Liver (tissue), 9 donors: ENCODE measurements around the gene C12orf75. TPM values are rescaled to one million over a fixed set of nuclear protein-coding genes. Genes with fewer than 3 reads are reported as not detected.

Experiments
- DNase-seq: peaks from one replicate; pipeline ENCODE4 v3.0.0-alpha.2; 2017; ENCODE audit warnings: low spot score
- H3K27ac ChIP-seq, 2 donors: one replicate each; pipeline ENCODE4 v1.7.0; 2013; ENCODE audit warnings: inconsistent platforms in 2 of 2, low read length in 2 of 2, control low read depth in 1 of 2, low read depth in 1 of 2, mild to moderate bottlenecking in 1 of 2
- H3K27me3 ChIP-seq, 4 donors: one replicate each; pipeline versions ENCODE4 v1.6.1 to v1.7.0; 2013; ENCODE audit warnings: low read length in 3 of 4, inconsistent platforms in 1 of 4, mild to moderate bottlenecking in 1 of 4, moderate library complexity in 1 of 4; ENCODE audit not compliant: control insufficient read depth in 4 of 4, insufficient read depth in 4 of 4
- H3K36me3 ChIP-seq, 4 donors: one replicate each; pipeline versions ENCODE4 v1.6.1 to v1.7.0; 2013; ENCODE audit warnings: low read length in 3 of 4, mild to moderate bottlenecking in 3 of 4, low read depth in 1 of 4, moderate library complexity in 1 of 4; ENCODE audit not compliant: control insufficient read depth in 4 of 4, insufficient read depth in 3 of 4
- H3K4me1 ChIP-seq, 4 donors: one replicate each; pipeline versions ENCODE4 v1.6.1 to v1.7.0; 2013; ENCODE audit warnings: low read length in 3 of 4, mild to moderate bottlenecking in 3 of 4, moderate library complexity in 1 of 4; ENCODE audit not compliant: control insufficient read depth in 4 of 4, insufficient read depth in 4 of 4
- H3K4me3 ChIP-seq, 3 donors: one replicate each; pipeline versions ENCODE4 v1.6.1 to v1.7.0; 2013; ENCODE audit warnings: low read length in 3 of 3, control low read depth in 1 of 3, low read depth in 1 of 3, mild to moderate bottlenecking in 1 of 3
- H3K9ac ChIP-seq, 2 donors: one replicate each; pipeline ENCODE4 v1.7.0; 2013; ENCODE audit warnings: low read length in 2 of 2, mild to moderate bottlenecking in 2 of 2, moderate library complexity in 2 of 2, control low read depth in 1 of 2, low read depth in 1 of 2
- H3K9me3 ChIP-seq, 4 donors: one replicate each; pipeline versions ENCODE4 v1.6.1 to v1.7.0; 2013; ENCODE audit warnings: low read length in 3 of 4; ENCODE audit not compliant: control insufficient read depth in 4 of 4
- EGR1 ChIP-seq, 2 donors: IDR thresholded peaks; 2 replicates each; pipeline ENCODE4 v1.6.1; 2016 to 2018; ENCODE audit warnings: antibody characterized with exemption in 2 of 2, low read depth in 2 of 2
- FOXA1 ChIP-seq: IDR thresholded peaks from 2 replicates; pipeline ENCODE4 v1.6.1; 2016; ENCODE audit warnings: antibody characterized with exemption
- FOXA2 ChIP-seq: IDR thresholded peaks from 2 replicates; pipeline ENCODE4 v1.6.1; 2016; ENCODE audit warnings: antibody characterized with exemption
- GABPA ChIP-seq, 2 donors: IDR thresholded peaks in 1 of 2; conservative IDR thresholded peaks in 1 of 2; 2 replicates each; pipeline ENCODE4 v1.6.1; 2016; ENCODE audit warnings: antibody characterized with exemption in 2 of 2, mild to moderate bottlenecking in 1 of 2, moderate library complexity in 1 of 2
- HNF4A ChIP-seq, 2 donors: conservative IDR thresholded peaks; 2 replicates each; pipeline ENCODE4 v1.6.1; 2016; ENCODE audit warnings: antibody characterized with exemption in 2 of 2, mild to moderate bottlenecking in 2 of 2
- HNF4G ChIP-seq: IDR thresholded peaks from 2 replicates; pipeline ENCODE4 v1.6.1; 2016; ENCODE audit warnings: antibody characterized with exemption
- JUND ChIP-seq, 2 donors: IDR thresholded peaks; 2 replicates each; pipeline ENCODE4 v1.6.1; 2016; ENCODE audit warnings: antibody characterized with exemption in 2 of 2
- MAX ChIP-seq: IDR thresholded peaks from 2 replicates; pipeline ENCODE4 v1.6.1; 2016; ENCODE audit warnings: antibody characterized with exemption
- NR2F2 ChIP-seq: IDR thresholded peaks from 2 replicates; pipeline ENCODE4 v1.6.1; 2016; ENCODE audit warnings: antibody characterized with exemption
- RAD21 ChIP-seq, 2 donors: IDR thresholded peaks; 2 replicates each; pipeline ENCODE4 v1.6.1; 2016; ENCODE audit warnings: antibody characterized with exemption in 2 of 2, mild to moderate bottlenecking in 2 of 2
- REST ChIP-seq: IDR thresholded peaks from 2 replicates; pipeline ENCODE4 v1.6.1; 2016; ENCODE audit warnings: antibody characterized with exemption, mild to moderate bottlenecking
- RXRA ChIP-seq, 2 donors: IDR thresholded peaks; 2 replicates each; pipeline ENCODE4 v1.6.1; 2017 to 2018; ENCODE audit warnings: antibody characterized with exemption in 2 of 2, mild to moderate bottlenecking in 1 of 2
- SP1 ChIP-seq: IDR thresholded peaks from 2 replicates; pipeline ENCODE4 v1.6.1; 2018; ENCODE audit warnings: antibody characterized with exemption, mild to moderate bottlenecking
- TAF1 ChIP-seq: conservative IDR thresholded peaks from 2 replicates; pipeline ENCODE4 v1.6.1; 2016; ENCODE audit warnings: antibody characterized with exemption, mild to moderate bottlenecking
- YY1 ChIP-seq: IDR thresholded peaks from 2 replicates; pipeline ENCODE4 v1.6.1; 2016; ENCODE audit warnings: antibody characterized with exemption, mild to moderate bottlenecking
- WGBS: extraction: QIAGEN DNeasy Blood & Tissue Kit; methylation state at CpG from one replicate; pipeline ENCODE4 v1.1.7; 2013; 5-methylcytosine and 5-hydroxymethylcytosine counted together
- polyA plus RNA-seq, 2 donors: library from polyadenylated mRNA; stranded (reverse) in 1 of 2; unstranded in 1 of 2; fragments of 200-250 nt in 1 of 2; fragments of >200 nt in 1 of 2; fragmentation: Nextera tagmentation in 1 of 2; extraction: Ambion mirVana in 1 of 2; gene quantifications; one replicate each; pipeline versions ENCODE4 v1.2.1 to v1.2.3, GENCODE V29; 2013 to 2015
- total RNA-seq, 2 donors: library from RNA; depleted of rRNA; stranded (reverse); fragments of >200 nt; gene quantifications; one replicate each; pipeline ENCODE4 v1.2.3, GENCODE V29; 2014
- TF ChIP-seq, protein P1 (sequence below): fragments of 150-350 bp; IDR thresholded peaks from 2 replicates; pipeline ENCODE4 v1.5.1; 2017; ENCODE audit warnings: improper control_type of control experiment, low read depth, low read length; ENCODE audit not compliant: missing input control
- TF ChIP-seq, protein P2 (sequence below): IDR thresholded peaks from 2 replicates; pipeline ENCODE4 v1.6.1; 2016; ENCODE audit warnings: antibody characterized with exemption
- TF ChIP-seq, protein P3 (sequence below): IDR thresholded peaks from 2 replicates; pipeline ENCODE4 v1.6.1; 2016; ENCODE audit warnings: antibody characterized with exemption
- donor health status: healthy.
- donor health status: healthy.
- donor health status: healthy.
- donor health status: healthy.
- donor health status: healthy.

Gene C12orf75
- total and polyA plus RNA-seq, 4 donors: 1.2 to 3.9 (median 2.8) TPM

DNA sequence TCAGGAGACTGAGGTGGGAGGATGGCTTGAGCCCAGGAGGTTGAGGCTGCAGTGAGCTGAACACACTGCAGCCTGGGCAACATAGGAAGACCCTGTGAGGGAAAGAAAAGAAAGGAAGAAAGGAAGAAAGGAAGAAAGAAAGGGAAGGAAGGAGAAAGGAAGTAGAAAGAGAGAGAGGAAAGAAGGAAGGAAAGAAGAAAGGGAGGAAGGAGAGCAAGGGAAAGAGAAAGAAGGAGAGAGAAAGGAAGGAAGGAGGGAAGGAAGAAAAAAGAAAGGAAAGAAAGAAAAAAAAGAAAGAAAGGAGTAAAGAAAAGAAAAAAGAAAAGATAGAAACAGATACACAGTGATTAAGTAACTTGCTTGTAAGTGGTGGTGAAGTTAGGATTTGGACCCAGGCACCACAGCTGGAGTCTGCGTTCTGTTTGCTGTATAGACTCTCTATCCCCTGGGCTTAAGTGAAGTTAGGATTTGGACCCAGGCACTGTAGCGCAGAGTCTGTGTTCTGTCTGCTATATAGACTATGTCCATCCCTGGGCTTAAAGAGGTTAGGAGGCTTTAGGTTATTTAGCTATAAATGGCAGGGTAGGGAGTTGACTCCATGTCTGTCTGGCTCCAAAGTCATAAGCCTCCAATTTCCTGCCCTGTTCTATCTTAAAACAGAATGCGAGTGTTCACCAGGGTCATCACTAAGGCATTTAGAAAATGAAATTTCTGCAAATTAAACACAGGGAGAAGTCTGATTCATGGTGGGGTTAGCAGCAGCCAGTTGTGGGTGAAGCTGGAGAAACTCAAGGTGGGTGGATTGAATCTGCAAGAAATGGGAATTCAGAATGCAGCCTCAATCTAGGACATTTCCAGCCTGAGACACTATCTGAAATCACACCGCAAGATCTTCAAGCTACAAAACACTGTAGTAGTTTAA lies 13.3 kb upstream of the C12orf75 start (continued):
- no peak for TF ChIP-seq FOXA1

- H3K9ac ChIP-seq: no peak overlapping the region
- WGBS: 51% methylated on average over 3 of the region's 3 CpGs
- DNase-seq: no peak
- peak overlapping the region in 1 of 2 donors; percentile 16 for H3K27ac ChIP-seq
- peaks cover 9 to 47% (median 25%) of the 10 kb centered on the region in 4 donors for H3K4me1 ChIP-seq
- H3K9me3 ChIP-seq: no peaks in the 10 kb centered on the region
- H3K36me3 ChIP-seq: no peaks in the 10 kb centered on the region
- TF ChIP-seq HNF4A (conservative IDR thresholded peaks at IDR 0.05) (peak; percentile 95 to 99), SP1 (peak; percentile 87), RXRA (IDR thresholded peaks at IDR 0.05) (peak; percentile 42 to 62), HNF4G (peak; percentile 92), NR2F2 (peak; percentile 69), REST (no peak), TAF1 (no peak), FOXA2 (no peak), MAX (no peak), FOXA1 (no peak), GABPA (IDR thresholded peaks at IDR 0.05 in 1 of 2, conservative IDR thresholded peaks at IDR 0.05 in 1 of 2) (no peak), YY1 (no peak), RAD21 (IDR thresholded peaks at IDR 0.05) (peak; percentile 8 to 14), EGR1 (IDR thresholded peaks at IDR 0.05; ENCODE audit: low read depth in 2 of 2) (no peak), JUND (IDR thresholded peaks at IDR 0.05) (peak; percentile 69 to 88)
- TF ChIP-seq, protein P1, sequence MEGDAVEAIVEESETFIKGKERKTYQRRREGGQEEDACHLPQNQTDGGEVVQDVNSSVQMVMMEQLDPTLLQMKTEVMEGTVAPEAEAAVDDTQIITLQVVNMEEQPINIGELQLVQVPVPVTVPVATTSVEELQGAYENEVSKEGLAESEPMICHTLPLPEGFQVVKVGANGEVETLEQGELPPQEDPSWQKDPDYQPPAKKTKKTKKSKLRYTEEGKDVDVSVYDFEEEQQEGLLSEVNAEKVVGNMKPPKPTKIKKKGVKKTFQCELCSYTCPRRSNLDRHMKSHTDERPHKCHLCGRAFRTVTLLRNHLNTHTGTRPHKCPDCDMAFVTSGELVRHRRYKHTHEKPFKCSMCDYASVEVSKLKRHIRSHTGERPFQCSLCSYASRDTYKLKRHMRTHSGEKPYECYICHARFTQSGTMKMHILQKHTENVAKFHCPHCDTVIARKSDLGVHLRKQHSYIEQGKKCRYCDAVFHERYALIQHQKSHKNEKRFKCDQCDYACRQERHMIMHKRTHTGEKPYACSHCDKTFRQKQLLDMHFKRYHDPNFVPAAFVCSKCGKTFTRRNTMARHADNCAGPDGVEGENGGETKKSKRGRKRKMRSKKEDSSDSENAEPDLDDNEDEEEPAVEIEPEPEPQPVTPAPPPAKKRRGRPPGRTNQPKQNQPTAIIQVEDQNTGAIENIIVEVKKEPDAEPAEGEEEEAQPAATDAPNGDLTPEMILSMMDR: no peak
- TF ChIP-seq, protein P2, sequence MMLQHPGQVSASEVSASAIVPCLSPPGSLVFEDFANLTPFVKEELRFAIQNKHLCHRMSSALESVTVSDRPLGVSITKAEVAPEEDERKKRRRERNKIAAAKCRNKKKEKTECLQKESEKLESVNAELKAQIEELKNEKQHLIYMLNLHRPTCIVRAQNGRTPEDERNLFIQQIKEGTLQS: no peak
- TF ChIP-seq, protein P3, sequence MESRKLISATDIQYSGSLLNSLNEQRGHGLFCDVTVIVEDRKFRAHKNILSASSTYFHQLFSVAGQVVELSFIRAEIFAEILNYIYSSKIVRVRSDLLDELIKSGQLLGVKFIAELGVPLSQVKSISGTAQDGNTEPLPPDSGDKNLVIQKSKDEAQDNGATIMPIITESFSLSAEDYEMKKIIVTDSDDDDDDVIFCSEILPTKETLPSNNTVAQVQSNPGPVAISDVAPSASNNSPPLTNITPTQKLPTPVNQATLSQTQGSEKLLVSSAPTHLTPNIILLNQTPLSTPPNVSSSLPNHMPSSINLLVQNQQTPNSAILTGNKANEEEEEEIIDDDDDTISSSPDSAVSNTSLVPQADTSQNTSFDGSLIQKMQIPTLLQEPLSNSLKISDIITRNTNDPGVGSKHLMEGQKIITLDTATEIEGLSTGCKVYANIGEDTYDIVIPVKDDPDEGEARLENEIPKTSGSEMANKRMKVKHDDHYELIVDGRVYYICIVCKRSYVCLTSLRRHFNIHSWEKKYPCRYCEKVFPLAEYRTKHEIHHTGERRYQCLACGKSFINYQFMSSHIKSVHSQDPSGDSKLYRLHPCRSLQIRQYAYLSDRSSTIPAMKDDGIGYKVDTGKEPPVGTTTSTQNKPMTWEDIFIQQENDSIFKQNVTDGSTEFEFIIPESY: peak; percentile 15
- H3K4me3 ChIP-seq: no peak overlapping the region
- H3K27me3 ChIP-seq: no peaks in the 10 kb centered on the region
These were observed 12.4 kb upstream of the C12orf75 start for GRCh38 chr12:105317942-105318621.
